GM19324 (cell line): ENCODE results near the gene LRRC43.

Experiments
- ATAC-seq: cut with Tn5 transposase; IDR thresholded peaks from one replicate; pipeline ENCODE4 v1.9.1; 2021; ENCODE audit warnings: mild to moderate bottlenecking, moderate library complexity; ENCODE audit not compliant: unreplicated experiment, low FRiP score

The LRRC43 gene

DNA sequence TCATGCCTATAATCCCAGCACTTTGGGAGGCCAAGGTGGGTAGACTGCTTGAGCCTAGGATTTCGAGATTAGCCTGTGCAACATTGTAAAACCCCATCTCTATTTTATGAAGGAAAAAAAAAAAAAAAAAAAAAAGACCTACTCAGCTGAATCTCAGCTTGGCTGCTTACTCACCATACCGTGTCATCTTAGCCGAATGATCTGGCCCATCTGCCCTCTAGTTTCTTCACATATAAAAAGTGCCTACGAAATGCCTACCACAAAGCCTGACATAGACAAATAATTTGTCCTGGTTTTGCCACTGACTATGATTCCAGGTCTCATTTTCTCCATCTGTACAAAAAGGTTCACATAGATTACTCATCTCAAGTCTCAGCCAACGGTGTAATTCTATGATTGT lies 32.8 kb downstream of the LRRC43 start:
- ATAC-seq = no peak

GRCh38 chr12:122216445-122216844 lies 33.5 kb downstream of the LRRC43 start:
- ATAC-seq = no peak

DNA sequence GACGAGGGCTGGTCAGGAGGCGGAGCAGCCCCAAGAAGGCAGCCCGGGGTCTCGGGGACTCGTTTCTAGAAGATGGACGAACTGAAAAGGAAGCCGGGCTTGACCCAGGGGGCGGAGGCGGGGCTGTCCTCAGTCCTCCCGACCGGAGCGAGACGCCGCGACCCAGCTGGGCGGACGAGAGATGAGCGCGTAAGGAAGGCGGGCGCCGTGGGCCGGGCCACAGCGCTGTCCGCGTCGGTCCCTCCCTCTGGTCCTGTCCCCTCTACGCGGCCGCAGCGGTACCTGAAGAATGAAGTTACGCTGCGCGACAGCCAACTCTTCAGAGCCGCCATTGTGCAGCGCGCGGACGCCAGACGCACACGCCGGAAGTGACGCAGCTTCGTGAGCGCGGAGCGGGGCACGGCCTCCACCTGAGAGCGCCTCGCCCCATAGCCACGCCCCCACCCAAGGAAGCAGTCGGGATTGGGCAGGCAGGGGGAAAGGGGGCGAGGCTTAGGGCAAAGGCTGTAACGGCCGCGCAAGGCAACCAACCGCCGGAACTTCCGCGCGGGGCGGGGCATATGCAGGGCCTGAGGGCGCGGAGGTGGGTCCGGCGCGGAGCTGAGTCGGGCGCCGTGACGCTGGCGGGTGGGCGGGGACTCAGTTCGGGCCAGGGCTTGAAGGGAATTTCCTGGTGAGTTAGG lies 42.9 kb downstream of the LRRC43 start, which contains the start of gene DIABLO:
TSS of gene DIABLO (minus strand) at position 370 of the 683 bp plus-strand sequence. CDS start at position 332, 38 bp downstream.
- peak; percentile 94 for ATAC-seq

DNA sequence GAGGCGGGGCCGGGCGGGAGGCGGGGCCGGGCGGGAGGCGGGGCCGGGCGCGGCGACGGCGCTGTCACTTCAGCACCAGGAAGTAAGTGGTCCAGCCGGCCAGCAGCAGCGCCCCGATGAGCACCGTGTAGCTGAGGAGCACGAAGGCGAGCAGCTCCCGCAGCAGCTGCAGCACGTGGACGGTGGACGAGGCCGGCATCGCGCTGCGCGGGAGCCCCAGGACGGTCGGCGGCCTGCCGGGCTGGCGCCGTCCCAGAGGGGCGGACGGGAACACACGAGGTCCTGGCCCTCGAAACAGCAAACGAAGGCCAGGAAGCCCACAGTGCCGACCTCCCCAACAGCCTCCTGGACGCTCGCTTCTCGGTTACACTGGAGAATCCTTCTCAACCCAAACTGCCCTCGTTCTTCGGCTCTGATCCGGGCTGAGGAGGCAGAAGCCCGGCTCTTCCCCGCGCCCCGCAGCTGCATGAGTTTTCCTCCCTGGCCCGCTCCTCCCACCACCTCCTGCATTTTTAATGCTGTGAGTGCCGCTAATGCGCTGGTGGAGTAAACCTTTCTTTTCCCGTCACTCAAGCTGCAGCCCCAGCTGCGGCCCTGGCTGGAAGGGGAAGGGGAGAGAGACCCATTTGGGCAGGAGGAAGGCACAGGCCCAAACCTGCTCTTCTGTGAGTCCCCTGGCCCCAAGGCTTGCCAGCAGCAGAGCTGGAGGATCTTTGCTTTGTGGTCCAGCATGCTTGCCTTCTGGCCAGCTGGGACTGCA lies 43.6 kb downstream of the LRRC43 start:
- ATAC-seq = no peak

DNA sequence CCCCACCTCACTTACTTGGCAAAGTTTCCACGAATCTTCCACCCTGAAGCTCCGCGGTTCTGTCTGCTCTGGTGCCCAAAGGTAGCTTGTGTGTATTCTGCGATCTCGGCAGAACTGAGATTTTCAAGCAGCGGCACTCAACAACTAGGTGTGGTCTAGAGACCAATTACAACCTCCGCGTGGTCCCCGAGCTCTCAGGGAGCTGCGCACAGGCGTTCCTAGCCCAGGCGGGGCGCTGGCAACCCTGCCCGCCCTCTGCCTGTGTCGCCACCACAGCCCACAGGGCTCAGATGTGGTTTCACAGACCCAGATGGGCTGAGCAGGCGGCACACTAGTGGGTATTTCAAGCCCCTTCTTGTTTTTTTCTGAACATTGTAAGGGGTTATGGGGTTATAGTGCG lies 44.4 kb downstream of the LRRC43 start:
- no peak for ATAC-seq

- no peak for ATAC-seq
Observed at GRCh38 chr12:122228092-122228491, 45.2 kb downstream of the LRRC43 start.

DNA sequence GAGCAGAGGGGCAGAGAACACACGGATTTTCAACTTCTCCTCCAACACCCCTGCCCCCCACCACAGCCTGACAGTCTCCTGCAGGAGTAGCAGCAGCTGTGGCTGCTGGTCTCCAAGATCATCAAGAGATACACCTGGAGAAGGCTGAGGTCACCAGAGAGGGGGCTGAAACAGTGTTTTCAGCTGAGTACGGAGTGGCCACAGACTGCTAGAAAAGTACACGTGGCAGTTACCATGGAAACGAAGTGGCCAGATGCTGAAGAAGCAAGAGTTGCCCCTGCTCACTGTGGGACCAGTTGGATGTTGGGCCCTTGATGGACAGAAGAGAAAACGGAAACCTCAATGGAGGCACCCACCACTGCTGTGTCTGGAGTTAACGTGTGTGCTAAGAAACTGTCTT lies 47.9 kb downstream of the LRRC43 start:
- ATAC-seq = no peak

GRCh38 chr12:122232691-122233090 lies 49.8 kb downstream of the LRRC43 start:
- no peak for ATAC-seq

GRCh38 chr12:122235741-122236140 lies 52.8 kb downstream of the LRRC43 start:
- no peak for ATAC-seq

- no peak for ATAC-seq
Observed at GRCh38 chr12:122238861-122239260, 55.9 kb downstream of the LRRC43 start.

DNA sequence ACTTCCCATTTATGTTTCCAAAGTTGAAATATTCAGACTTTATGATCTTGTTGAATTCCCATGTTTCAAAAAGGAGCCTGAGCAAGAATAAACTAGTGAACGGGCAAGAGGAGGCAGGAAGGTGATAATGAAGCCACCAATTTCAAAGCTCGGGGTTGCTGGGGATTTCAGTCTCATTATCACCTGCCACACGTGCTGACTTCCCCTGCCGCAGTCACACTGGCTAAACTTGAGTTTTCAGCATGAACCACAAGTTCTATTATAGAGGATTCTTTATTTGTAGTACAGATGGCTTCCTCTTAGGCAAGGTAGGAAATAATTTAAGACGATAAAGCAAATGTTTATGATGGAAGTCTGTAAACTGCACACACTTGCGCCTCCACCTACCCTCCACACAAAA lies 61.0 kb downstream of the LRRC43 start:
- ATAC-seq = no peak

- no peak for ATAC-seq
Observed at GRCh38 chr12:122244565-122245371, 61.8 kb downstream of the LRRC43 start.

DNA sequence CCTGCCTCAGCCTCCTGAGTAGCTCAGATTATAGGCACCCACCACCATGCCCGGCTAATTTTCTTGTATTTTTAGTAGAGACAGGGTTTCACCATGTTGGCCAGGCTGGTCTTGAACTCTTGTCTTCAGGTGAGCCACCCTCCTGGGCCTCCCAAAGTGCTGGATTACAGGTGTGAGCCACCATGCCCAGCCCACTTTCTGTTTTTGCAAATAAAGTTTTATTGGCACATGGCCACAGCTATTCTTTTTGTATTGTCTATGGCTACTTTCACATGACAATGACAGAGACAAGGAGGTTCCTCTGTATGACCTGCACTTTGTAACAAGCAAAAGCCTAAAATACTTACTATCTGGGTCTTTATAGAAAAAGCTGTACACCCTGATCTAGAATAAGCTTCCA lies 62.6 kb downstream of the LRRC43 start:
- no peak for ATAC-seq

DNA sequence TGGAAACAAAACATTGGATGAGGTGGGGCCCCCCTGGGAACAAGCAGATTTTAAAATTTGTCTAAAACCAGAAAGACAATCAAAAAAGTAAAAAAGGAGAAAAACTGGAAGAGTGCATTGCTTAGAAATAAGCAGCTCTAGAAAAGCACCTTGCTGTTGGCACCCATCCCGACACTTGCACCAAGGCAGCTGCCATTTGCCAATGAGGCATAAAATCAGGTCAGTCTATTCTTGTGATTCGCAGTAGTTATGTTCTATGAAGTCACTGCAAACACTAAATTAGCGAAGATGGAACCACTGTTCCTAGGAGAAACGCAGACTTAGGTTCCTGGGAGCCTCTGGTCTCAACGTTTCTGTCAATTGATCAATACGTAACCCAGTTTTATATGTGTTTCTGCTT lies 67.1 kb downstream of the LRRC43 start:
- no peak for ATAC-seq

- no peak for ATAC-seq
Observed at GRCh38 chr12:122250536-122250935, 67.6 kb downstream of the LRRC43 start.
